Camera-type eye (tissue), 1 donor: ENCODE results near the gene PLD3. TPM values are rescaled to one million over a fixed set of nuclear protein-coding genes. Genes with fewer than 3 reads are reported as not detected.

Experiments
- total RNA-seq: library from RNA; depleted of rRNA; stranded (reverse); fragments of >200 nt; gene quantifications from one replicate; pipeline ENCODE4 v1.2.3, GENCODE V29; 2014

PLD3 gene
- 371 TPM for total RNA-seq

GRCh38 chr19:40348125-40348913, at the start of gene PLD3, which contains the start of gene C19orf47:
TSS of gene PLD3 (plus strand) at chr19:40348695. CDS start at chr19:40366484, 17,789 bp downstream.
TSS of gene C19orf47 (minus strand) at chr19:40348397. CDS start at chr19:40341857, 6,540 bp downstream.

GRCh38 chr19:40390084-40390742, 41.7 kb downstream of the PLD3 start, which contains the start of gene HIPK4:
TSS of gene HIPK4 (minus strand) at chr19:40390181. CDS start at chr19:40389902, 279 bp downstream.

GRCh38 chr19:40413291-40413845, 64.9 kb downstream of the PLD3 start, which contains the start of gene PRX:
TSS of gene PRX (minus strand) at chr19:40413378. CDS start at chr19:40407932, 5,446 bp downstream.

GRCh38 chr19:40425450-40426287, 77.2 kb downstream of the PLD3 start, which contains the start of gene SERTAD1:
TSS of gene SERTAD1 (minus strand) at chr19:40425992. CDS start at chr19:40423546, 2,446 bp downstream.

Other genes with a start within 250 kb of the PLD3 start
- 12.8 TPM for gene MAP3K10, start 157.3 kb upstream of the PLD3 start, total RNA-seq
- gene TTC9B, start 130.3 kb upstream of the PLD3 start, total RNA-seq: 5.7 TPM
- gene CCNP, start 122.0 kb upstream of the PLD3 start, total RNA-seq: not detected
- 174 TPM for gene AKT2, start 63.4 kb upstream of the PLD3 start, total RNA-seq
- gene C19orf47, start 298 bp upstream of the PLD3 start, total RNA-seq: 16.4 TPM
- not detected for gene HIPK4, start 41.5 kb downstream of the PLD3 start, total RNA-seq
- 13.4 TPM for gene PRX, start 64.7 kb downstream of the PLD3 start, total RNA-seq
- gene SERTAD1, start 77.3 kb downstream of the PLD3 start, total RNA-seq: 4.1 TPM
- 15.1 TPM for gene SERTAD3, start 95.6 kb downstream of the PLD3 start, total RNA-seq
- 43.0 TPM for gene BLVRB, start 117.0 kb downstream of the PLD3 start, total RNA-seq
- gene SPTBN4, start 118.3 kb downstream of the PLD3 start, total RNA-seq: 14.8 TPM
- gene SHKBP1, start 228.2 kb downstream of the PLD3 start, total RNA-seq: 11.7 TPM